CD14-positive monocyte (primary cell): ENCODE results near the gene CPNE8. TPM values are rescaled to one million over a fixed set of nuclear protein-coding genes. Genes with fewer than 3 reads are reported as not detected.

Source experiments
- DNase-seq, 3 donors: peaks; one replicate each; pipeline ENCODE4 v3.0.0-alpha.2; 2011 to 2022
- H2AFZ ChIP-seq: 2 replicates; pipeline ENCODE4 v1.6.0; 2012; ENCODE audit warnings: mild to moderate bottlenecking, low read depth, low read length, inconsistent platforms; ENCODE audit not compliant: insufficient read depth, poor library complexity, severe bottlenecking
- H3K27ac ChIP-seq, 2 donors: 1 replicate in 1 of 2; 2 replicates in 1 of 2; pipeline ENCODE4 v1.5.1; 2012 to 2013; ENCODE audit warnings: low read length in 2 of 2, control low read depth in 1 of 2, inconsistent platforms in 1 of 2, low read depth in 1 of 2, mild to moderate bottlenecking in 1 of 2
- H3K27me3 ChIP-seq, 2 donors: one replicate each; pipeline versions ENCODE4 v1.6.0 to v1.6.1; 2011 to 2013; ENCODE audit warnings: low read length in 2 of 2; ENCODE audit not compliant: control insufficient read depth in 2 of 2, insufficient read depth in 2 of 2
- H3K36me3 ChIP-seq, 2 donors: replicated peaks in 1 of 2; 1 replicate in 1 of 2; 2 replicates in 1 of 2; pipeline versions ENCODE4 v1.5.1 to v1.6.1; 2012 to 2013; ENCODE audit warnings: low read length in 2 of 2, control low read depth in 1 of 2, inconsistent platforms in 1 of 2, mild to moderate bottlenecking in 1 of 2; ENCODE audit not compliant: insufficient read depth in 2 of 2, control insufficient read depth in 1 of 2
- H3K4me1 ChIP-seq, 2 donors: 1 replicate in 1 of 2; 2 replicates in 1 of 2; pipeline versions ENCODE4 v1.5.1 to v1.6.1; 2012 to 2013; ENCODE audit warnings: low read length in 2 of 2, control low read depth in 1 of 2, inconsistent platforms in 1 of 2, mild to moderate bottlenecking in 1 of 2, moderate library complexity in 1 of 2; ENCODE audit not compliant: insufficient read depth in 2 of 2, control insufficient read depth in 1 of 2
- H3K4me2 ChIP-seq: replicated peaks from 2 replicates; pipeline ENCODE3; 2012; ENCODE audit warnings: low read length, moderate library complexity, mild to moderate bottlenecking; ENCODE audit not compliant: poor library complexity, severe bottlenecking; ENCODE audit errors: extremely low read depth
- H3K4me3 ChIP-seq, 3 experiments: fragments of 200-600 bp in 1 of 3; sonication (generic) in 1 of 3; replicated peaks in 1 of 3; 1 replicate in 2 of 3; 2 replicates in 1 of 3; pipeline ENCODE4 v1.5.1; 2011 to 2013; ENCODE audit warnings: low read length in 3 of 3, mild to moderate bottlenecking in 3 of 3, control low read depth in 2 of 3, low read depth in 2 of 3, inconsistent platforms in 1 of 3, moderate library complexity in 1 of 3
- H3K79me2 ChIP-seq: 2 replicates; pipeline ENCODE4 v1.6.0; 2012; ENCODE audit warnings: mild to moderate bottlenecking, control low read depth, inconsistent platforms, low read length, moderate library complexity; ENCODE audit not compliant: insufficient read depth
- H3K9ac ChIP-seq: 2 replicates; pipeline ENCODE4 v1.6.0; 2017; ENCODE audit warnings: low read length, mild to moderate bottlenecking; ENCODE audit not compliant: insufficient read depth, poor library complexity, severe bottlenecking
- H3K9me3 ChIP-seq, 2 donors: replicated peaks in 1 of 2; 1 replicate in 1 of 2; 2 replicates in 1 of 2; pipeline versions ENCODE4 v1.5.1 to v1.6.1; 2012 to 2013; ENCODE audit warnings: low read length in 2 of 2, control low read depth in 1 of 2; ENCODE audit not compliant: control insufficient read depth in 1 of 2, insufficient read depth in 1 of 2
- H4K20me1 ChIP-seq: 2 replicates; pipeline ENCODE4 v1.6.0; 2012; ENCODE audit warnings: mild to moderate bottlenecking, low read length, control low read depth, moderate library complexity; ENCODE audit not compliant: insufficient read depth
- H3K27ac Mint-ChIP-seq, 7 donors: one replicate each; pipeline ENCODE4 v1.8.0; 2020; ENCODE audit warnings: mild to moderate bottlenecking in 7 of 7, mixed read lengths in 7 of 7, moderate library complexity in 6 of 7, inconsistent platforms in 2 of 7
- H3K27me3 Mint-ChIP-seq, 3 donors: one replicate each; pipeline ENCODE4 v1.8.0; 2021 to 2022; ENCODE audit warnings: low read depth in 3 of 3, mild to moderate bottlenecking in 3 of 3, mixed read lengths in 3 of 3, moderate library complexity in 3 of 3, inconsistent platforms in 1 of 3
- H3K36me3 Mint-ChIP-seq, 2 donors: one replicate each; pipeline ENCODE4 v1.8.0; 2020; ENCODE audit warnings: mixed read lengths in 2 of 2, inconsistent platforms in 1 of 2, mild to moderate bottlenecking in 1 of 2
- H3K4me1 Mint-ChIP-seq: one replicate; pipeline ENCODE4 v1.8.0; 2020; ENCODE audit warnings: mild to moderate bottlenecking, mixed read lengths
- H3K4me3 Mint-ChIP-seq, 2 donors: one replicate each; pipeline ENCODE4 v1.8.0; 2020; ENCODE audit warnings: mild to moderate bottlenecking in 2 of 2, mixed read lengths in 2 of 2, moderate library complexity in 1 of 2
- H3K9me3 Mint-ChIP-seq, 7 donors: one replicate each; pipeline ENCODE4 v1.8.0; 2020 to 2022; ENCODE audit warnings: mixed read lengths in 7 of 7, mild to moderate bottlenecking in 6 of 7, moderate library complexity in 6 of 7, inconsistent platforms in 2 of 7
- WGBS: methylation state at CpG from one replicate; pipeline ENCODE4 v1.1.5; 2013; ENCODE audit warnings: missing lambda C conversion rate; ENCODE audit not compliant: insufficient coverage; 5-methylcytosine and 5-hydroxymethylcytosine counted together
- intact Hi-C, 2 donors: fragments of 100-400 bp; cut with micrococcal nuclease; formaldehyde crosslinking; loops; one replicate each; pipeline versions ENCODE4 v1.15.0 to v1.15.1; 2023
- polyA plus RNA-seq, 3 donors: library from polyadenylated mRNA; depleted of rRNA in 1 of 3; unstranded in 2 of 3; stranded (reverse) in 1 of 3; fragments of 300-500 nt in 2 of 3; fragments of >200 nt in 1 of 3; fragmentation: Illumina TruSeq in 2 of 3; gene quantifications; 1 replicate in 2 of 3; 2 replicates in 1 of 3; pipeline ENCODE4 v1.2.3, GENCODE V29; 2012 to 2021
- TF ChIP-seq, protein P1 (sequence below): fragments of 200-600 bp; IDR thresholded peaks from one replicate; pipeline ENCODE4 v1.8.0; 2022; ENCODE audit warnings: antibody characterized with exemption, mild to moderate bottlenecking

The CPNE8 gene
- polyA plus RNA-seq, 3 donors, result 15.2 to 22.5 (median 19.0) TPM

- Histone ChIP-seq H3K9ac (no peak overlapping the region), H3K4me1 (no peaks in the 10 kb centered on the region), H4K20me1 (no peaks in the 10 kb centered on the region), H3K36me3 (peaks cover 21 to 51% of the 10 kb centered on the region in 2 donors), H3K27ac (no peak overlapping the region), H2AFZ (no peak overlapping the region), H3K9me3 (no peaks in the 10 kb centered on the region), H3K4me3 (no peak overlapping the region), H3K4me2 (no peak overlapping the region), H3K79me2 (no peaks in the 10 kb centered on the region), H3K27me3 (no peaks in the 10 kb centered on the region)
- no peak overlapping the region for H3K4me3 Mint-ChIP-seq
- intact Hi-C loops, result no loop called here
- TF ChIP-seq, protein P1, sequence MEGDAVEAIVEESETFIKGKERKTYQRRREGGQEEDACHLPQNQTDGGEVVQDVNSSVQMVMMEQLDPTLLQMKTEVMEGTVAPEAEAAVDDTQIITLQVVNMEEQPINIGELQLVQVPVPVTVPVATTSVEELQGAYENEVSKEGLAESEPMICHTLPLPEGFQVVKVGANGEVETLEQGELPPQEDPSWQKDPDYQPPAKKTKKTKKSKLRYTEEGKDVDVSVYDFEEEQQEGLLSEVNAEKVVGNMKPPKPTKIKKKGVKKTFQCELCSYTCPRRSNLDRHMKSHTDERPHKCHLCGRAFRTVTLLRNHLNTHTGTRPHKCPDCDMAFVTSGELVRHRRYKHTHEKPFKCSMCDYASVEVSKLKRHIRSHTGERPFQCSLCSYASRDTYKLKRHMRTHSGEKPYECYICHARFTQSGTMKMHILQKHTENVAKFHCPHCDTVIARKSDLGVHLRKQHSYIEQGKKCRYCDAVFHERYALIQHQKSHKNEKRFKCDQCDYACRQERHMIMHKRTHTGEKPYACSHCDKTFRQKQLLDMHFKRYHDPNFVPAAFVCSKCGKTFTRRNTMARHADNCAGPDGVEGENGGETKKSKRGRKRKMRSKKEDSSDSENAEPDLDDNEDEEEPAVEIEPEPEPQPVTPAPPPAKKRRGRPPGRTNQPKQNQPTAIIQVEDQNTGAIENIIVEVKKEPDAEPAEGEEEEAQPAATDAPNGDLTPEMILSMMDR, result no peak
- no peaks in the 10 kb centered on the region for H3K4me1 Mint-ChIP-seq
- no peak overlapping the region for H3K27ac Mint-ChIP-seq
- no peaks in the 10 kb centered on the region for H3K9me3 Mint-ChIP-seq
- H3K36me3 Mint-ChIP-seq, result peaks cover 26 to 38% of the 10 kb centered on the region in 2 donors
- DNase-seq, result no peak
- whole genome bisulfite sequencing, result no CpG with 5 or more reads among the region's 1 CpG
- no peaks in the 10 kb centered on the region for H3K27me3 Mint-ChIP-seq
These were observed 176.5 kb downstream of the CPNE8 start for GRCh38 chr12:38728894-38729293.

DNA sequence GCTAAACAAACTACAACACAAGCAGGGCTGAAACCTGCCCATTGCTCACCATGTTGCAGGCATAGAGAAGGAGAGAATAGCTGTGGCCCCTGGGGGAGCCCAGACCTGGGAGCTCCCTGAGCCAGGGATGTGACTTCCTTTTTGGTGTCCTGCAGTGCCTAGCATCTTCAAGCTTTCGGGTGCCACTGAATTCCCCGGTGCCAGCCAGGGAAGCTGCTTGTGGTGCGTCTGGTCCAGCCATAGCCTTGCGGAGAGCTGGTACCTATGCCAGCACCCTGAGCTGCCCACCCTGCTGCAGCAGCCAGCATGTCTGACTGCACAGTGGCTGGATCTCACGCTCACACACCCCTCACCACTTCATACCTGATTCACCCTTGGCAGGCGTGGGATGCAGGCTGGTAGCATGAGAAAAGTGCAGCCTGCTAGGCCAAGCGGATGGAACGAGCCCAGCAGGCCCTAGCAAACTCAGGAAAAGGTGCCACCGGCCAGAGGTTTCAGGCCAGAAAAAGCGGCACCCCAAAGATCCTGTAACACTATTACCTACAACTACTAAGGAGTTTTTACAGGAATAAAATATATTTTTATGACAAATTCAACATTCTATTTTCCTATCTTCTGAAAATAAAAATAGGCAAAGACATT is 183.7 kb downstream of the CPNE8 start:
- TF ChIP-seq, protein P1, result no peak
- Mint-ChIP-seq H3K27me3 (peaks cover 0 to 1% (median 0%) of the 10 kb centered on the region in 3 donors), H3K4me3 (no peak overlapping the region), H3K9me3 (peaks cover 0 to 4% (median 0%) of the 10 kb centered on the region in 7 donors), H3K36me3 (peaks cover 51 to 64% of the 10 kb centered on the region in 2 donors), H3K27ac (no peak overlapping the region), H3K4me1 (no peaks in the 10 kb centered on the region)
- Histone ChIP-seq H4K20me1 (no peaks in the 10 kb centered on the region), H3K9ac (no peak overlapping the region), H3K36me3 (peaks cover 36 to 68% of the 10 kb centered on the region in 2 donors), H3K79me2 (no peaks in the 10 kb centered on the region), H3K27ac (no peak overlapping the region), H3K4me2 (no peak overlapping the region), H2AFZ (no peak overlapping the region), H3K27me3 (no peaks in the 10 kb centered on the region), H3K4me3 (no peak overlapping the region), H3K9me3 (no peaks in the 10 kb centered on the region), H3K4me1 (no peaks in the 10 kb centered on the region)
- WGBS, result 97% methylated on average over 6 of the region's 10 CpGs
- intact Hi-C loops, result no loop called here
- no peak for DNase-seq
